ENCODE data around the gene GLRA1.
A peak's percentile ranks its signal among the peaks of the same experiment; 100 is the strongest.

Gene GLRA1

GRCh38 chr5:151819830-151820229 is 104.8 kb downstream of the GLRA1 start:
- no peak overlapping the region for H3K4me3 ChIP-seq (ENCODE audit: low read depth, low read length)
- peak; percentile 4 for DNase-seq (ENCODE audit: low read depth)
- no peak for TF ChIP-seq CTCF (IDR thresholded peaks at IDR 0.05; ENCODE audit: control insufficient read depth, extremely low read depth, insufficient read depth)

GRCh38 chr5:151815051-151815450 is 109.6 kb downstream of the GLRA1 start:
- no peak overlapping the region for H3K4me3 ChIP-seq (ENCODE audit: low read depth, low read length)
- TF ChIP-seq CTCF (IDR thresholded peaks at IDR 0.05; ENCODE audit: control insufficient read depth, extremely low read depth, insufficient read depth): no peak
- DNase-seq (ENCODE audit: low read depth): no peak

- H3K4me3 ChIP-seq (ENCODE audit: low read depth, low read length): no peak overlapping the region
- TF ChIP-seq CTCF (IDR thresholded peaks at IDR 0.05; ENCODE audit: control insufficient read depth, extremely low read depth, insufficient read depth): no peak
- no peak for DNase-seq (ENCODE audit: low read depth)
Measured at GRCh38 chr5:151812757-151813309, 111.8 kb downstream of the GLRA1 start.

- H3K4me3 ChIP-seq (ENCODE audit: low read depth, low read length): no peak overlapping the region
- DNase-seq (ENCODE audit: low read depth): no peak
- no peak for TF ChIP-seq CTCF (IDR thresholded peaks at IDR 0.05; ENCODE audit: control insufficient read depth, extremely low read depth, insufficient read depth)
Measured at GRCh38 chr5:151811593-151812321, 112.9 kb downstream of the GLRA1 start.

GRCh38 chr5:151810897-151811296 is 113.8 kb downstream of the GLRA1 start:
- no peak for DNase-seq (ENCODE audit: low read depth)
- no peak for TF ChIP-seq CTCF (IDR thresholded peaks at IDR 0.05; ENCODE audit: control insufficient read depth, extremely low read depth, insufficient read depth)
- H3K4me3 ChIP-seq (ENCODE audit: low read depth, low read length): no peak overlapping the region

GRCh38 chr5:151810449-151810848 is 114.2 kb downstream of the GLRA1 start:
- TF ChIP-seq CTCF (IDR thresholded peaks at IDR 0.05; ENCODE audit: control insufficient read depth, extremely low read depth, insufficient read depth): no peak
- DNase-seq (ENCODE audit: low read depth): no peak
- no peak overlapping the region for H3K4me3 ChIP-seq (ENCODE audit: low read depth, low read length)

Data from LNCaP clone FGC (cell line).